Transverse colon (tissue), 4 donors: Measurements from ENCODE around the gene OSBPL7.

ENCODE experiments used
- CTCF ChIP-seq, 5 experiments: fragments of 200-600 bp in 3 of 5; fragments of 450-650 bp in 2 of 5; sonication (generic) in 3 of 5; IDR thresholded peaks; 1 replicate in 2 of 5; 2 replicates in 3 of 5; pipeline ENCODE4 v1.5.1; 2016 to 2017; ENCODE audit warnings: antibody characterized with exemption in 5 of 5, inconsistent platforms in 3 of 5, mild to moderate bottlenecking in 2 of 5, moderate library complexity in 1 of 5
- EP300 ChIP-seq: sonication (generic); formaldehyde crosslinking; IDR thresholded peaks from one replicate; pipeline ENCODE4 v1.6.1; 2017; ENCODE audit warnings: antibody characterized with exemption, low read depth
- POLR2A ChIP-seq: fragments of 450-650 bp; IDR thresholded peaks from one replicate; pipeline ENCODE4 v1.6.1; 2016; ENCODE audit warnings: antibody characterized with exemption, mild to moderate bottlenecking, moderate library complexity
- POLR2AphosphoS5 ChIP-seq, 3 donors: sonication (generic); formaldehyde crosslinking; IDR thresholded peaks; one replicate each; pipeline ENCODE4 v1.6.1; 2016; ENCODE audit warnings: antibody characterized with exemption in 3 of 3

GRCh38 chr17:47819475-47819874 is 2.1 kb downstream of the OSBPL7 start:
- TF ChIP-seq CTCF (IDR thresholded peaks at IDR 0.05) = no peak
- TF ChIP-seq POLR2A = no peak
- TF ChIP-seq EP300 = no peak
- TF ChIP-seq POLR2AphosphoS5 (IDR thresholded peaks at IDR 0.05) = no peak
